Activated naive CD8-positive, alpha-beta T cell treated with anti-CD3 and anti-CD28 coated beads, Interleukin-2, amount 50 U/mL, for 24 hours (primary cell): ENCODE data around the gene MEF2C.
A peak's percentile ranks its signal among the peaks of the same experiment; 100 is the strongest.

Experiments
- ATAC-seq: fragments of 150-1000 bp; cut with Tn5 transposase; one replicate; pipeline ENCODE4 v1.10.0; 2021
- DNase-seq: peaks from one replicate; pipeline ENCODE4 v3.0.0; 2021
- H3K27ac Mint-ChIP-seq: one replicate; pipeline ENCODE4 v1.8.0; 2021; ENCODE audit warnings: mild to moderate bottlenecking, mixed read lengths
- H3K27me3 Mint-ChIP-seq: one replicate; pipeline ENCODE4 v1.8.0; 2021; ENCODE audit warnings: mixed read lengths
- H3K36me3 Mint-ChIP-seq: one replicate; pipeline ENCODE4 v1.8.0; 2021; ENCODE audit warnings: low read depth, mixed read lengths
- H3K4me1 Mint-ChIP-seq: one replicate; pipeline ENCODE4 v1.8.0; 2021; ENCODE audit warnings: mixed read lengths
- H3K4me3 Mint-ChIP-seq: one replicate; pipeline ENCODE4 v1.8.0; 2021; ENCODE audit warnings: mild to moderate bottlenecking, moderate library complexity, mixed read lengths
- H3K9me3 Mint-ChIP-seq: one replicate; pipeline ENCODE4 v1.8.0; 2021; ENCODE audit warnings: mixed read lengths

The MEF2C gene

DNA sequence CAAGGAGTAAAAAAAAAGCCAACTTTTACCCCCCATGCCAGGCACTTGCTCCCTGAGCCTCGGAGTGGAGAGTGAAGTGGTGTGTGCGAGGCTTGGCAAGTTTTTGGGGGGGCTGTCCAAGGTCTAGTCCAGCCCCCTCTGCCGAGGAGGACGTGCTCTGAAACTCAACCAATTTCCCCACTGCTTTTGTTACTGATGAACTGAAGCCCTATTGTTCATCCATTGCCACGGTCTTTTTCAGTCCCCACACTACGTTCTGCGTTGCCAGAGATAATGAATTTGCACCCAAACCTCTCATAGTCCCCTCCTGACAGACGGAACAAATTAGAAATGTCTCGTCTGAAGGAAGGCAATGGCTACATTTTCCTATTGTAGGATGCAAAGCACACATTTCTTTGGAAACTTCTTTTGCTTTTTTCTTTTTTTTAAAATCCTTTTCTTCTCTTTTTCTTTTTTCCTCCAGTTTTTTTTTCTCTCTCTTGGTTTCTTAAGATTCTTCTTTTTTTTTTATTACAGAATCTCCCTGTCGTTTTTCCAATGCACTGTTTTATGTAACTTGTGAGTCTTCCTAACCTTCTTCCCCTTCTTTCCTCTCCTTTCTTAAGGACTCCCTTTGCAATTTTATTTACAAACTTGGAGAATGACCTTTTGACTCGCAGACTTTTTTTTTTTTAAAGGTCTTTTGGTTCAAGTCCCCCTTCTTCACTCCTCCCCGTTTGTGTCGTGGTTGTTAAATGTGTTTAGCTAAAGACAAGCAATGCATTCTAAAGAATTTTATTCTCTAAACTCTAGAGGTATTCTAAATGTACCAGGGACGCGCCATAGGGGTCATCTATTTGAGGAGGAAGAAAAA lies 209.5 kb downstream of the MEF2C start:
- ATAC-seq = no peak
- Mint-ChIP-seq H3K4me3 (peak overlapping the region; percentile 11), H3K9me3 (peaks cover 5% of the 10 kb centered on the region), H3K36me3 (peaks cover 4% of the 10 kb centered on the region), H3K27ac (peak overlapping the region; percentile 46), H3K4me1 (peaks cover 24% of the 10 kb centered on the region), H3K27me3 (peaks cover 82% of the 10 kb centered on the region)
- no peak for DNase-seq

DNA sequence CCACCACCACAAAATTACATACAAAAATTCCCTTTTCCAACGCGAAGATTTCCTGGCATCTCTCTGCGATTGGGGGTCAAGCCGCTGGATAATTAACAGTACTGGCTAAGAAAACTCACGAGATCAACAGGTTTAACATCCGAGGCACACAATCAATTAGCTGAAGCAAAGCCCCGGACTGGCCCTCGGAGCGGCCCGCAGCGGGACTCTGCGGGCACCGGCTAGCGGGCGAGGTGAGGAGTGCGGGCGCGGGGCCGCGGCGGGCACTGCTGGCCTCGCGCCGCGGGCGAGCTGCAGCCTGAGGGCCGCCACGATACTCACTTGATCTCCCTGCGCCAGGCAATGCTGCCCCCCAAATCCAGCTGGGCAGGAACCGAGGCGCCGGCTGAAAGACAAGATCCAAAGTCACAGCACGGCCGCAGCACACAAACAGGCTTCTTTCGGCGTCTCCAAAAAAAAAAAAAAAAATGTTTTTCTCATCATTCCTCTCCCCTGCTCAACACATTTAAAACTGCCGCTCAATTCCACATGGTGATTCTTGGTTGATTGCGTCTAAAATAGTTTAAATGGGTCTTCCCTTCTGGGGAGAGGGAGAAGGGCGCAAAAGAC lies 210.2 kb downstream of the MEF2C start:
- DNase-seq (no peak), ATAC-seq (no peak)
- no peak overlapping the region for H3K27ac Mint-ChIP-seq
- peaks cover 84% of the 10 kb centered on the region for H3K27me3 Mint-ChIP-seq
- H3K36me3 Mint-ChIP-seq = peaks cover 4% of the 10 kb centered on the region
- peaks cover 5% of the 10 kb centered on the region for H3K9me3 Mint-ChIP-seq
- H3K4me1 Mint-ChIP-seq = peaks cover 23% of the 10 kb centered on the region
- no peak overlapping the region for H3K4me3 Mint-ChIP-seq

DNA sequence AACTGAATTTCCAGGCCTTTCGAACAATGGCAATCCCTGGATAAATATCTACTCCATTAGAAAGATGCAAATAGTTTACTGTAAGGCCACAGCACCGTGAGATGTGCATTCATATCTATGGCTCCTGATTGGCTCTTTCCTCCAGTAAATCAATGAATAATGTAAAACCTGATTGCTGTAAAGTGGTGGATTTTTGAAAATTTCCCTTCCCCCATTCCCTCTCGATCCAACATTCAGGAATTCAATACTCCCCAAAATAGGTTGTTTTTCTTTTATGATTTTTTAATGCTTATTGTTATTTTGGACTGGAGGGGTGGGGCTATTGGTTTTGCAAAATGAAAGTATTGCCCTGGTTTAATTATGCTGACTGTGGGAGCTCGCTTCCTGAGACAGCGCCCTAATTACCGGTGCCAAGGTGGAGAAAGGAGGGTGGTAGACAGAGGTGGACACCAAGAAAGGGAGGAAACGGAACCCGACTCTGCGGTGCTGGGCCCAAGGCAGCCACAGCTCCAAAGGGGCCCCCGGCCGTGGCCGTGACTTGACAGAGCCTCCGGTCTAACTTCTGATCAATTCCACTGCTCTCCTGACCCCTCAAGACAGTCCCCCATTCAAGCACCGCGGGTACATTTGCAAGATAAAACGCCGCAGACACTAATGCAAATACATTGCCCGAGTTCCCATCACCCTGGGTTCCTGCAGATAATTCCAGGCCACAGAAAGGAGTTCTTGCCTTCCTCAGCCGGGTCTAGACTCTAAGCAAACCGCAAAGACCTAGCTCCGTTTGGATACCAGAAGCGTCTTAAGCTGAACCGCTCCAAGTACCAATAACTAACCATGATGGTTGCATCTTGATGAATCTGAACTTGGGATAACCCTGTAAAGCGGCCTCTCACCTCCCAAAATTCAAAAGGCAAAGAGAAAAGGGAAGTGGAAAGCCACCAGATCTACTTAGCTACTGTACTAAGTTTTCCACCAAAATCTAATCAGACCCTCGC lies 211.2 kb downstream of the MEF2C start:
- no peak overlapping the region for H3K4me3 Mint-ChIP-seq
- H3K36me3 Mint-ChIP-seq = peaks cover 4% of the 10 kb centered on the region
- peaks cover 87% of the 10 kb centered on the region for H3K27me3 Mint-ChIP-seq
- H3K9me3 Mint-ChIP-seq = peaks cover 5% of the 10 kb centered on the region
- H3K4me1 Mint-ChIP-seq = peaks cover 30% of the 10 kb centered on the region
- ATAC-seq (no peak), DNase-seq (no peak)
- no peak overlapping the region for H3K27ac Mint-ChIP-seq

DNA sequence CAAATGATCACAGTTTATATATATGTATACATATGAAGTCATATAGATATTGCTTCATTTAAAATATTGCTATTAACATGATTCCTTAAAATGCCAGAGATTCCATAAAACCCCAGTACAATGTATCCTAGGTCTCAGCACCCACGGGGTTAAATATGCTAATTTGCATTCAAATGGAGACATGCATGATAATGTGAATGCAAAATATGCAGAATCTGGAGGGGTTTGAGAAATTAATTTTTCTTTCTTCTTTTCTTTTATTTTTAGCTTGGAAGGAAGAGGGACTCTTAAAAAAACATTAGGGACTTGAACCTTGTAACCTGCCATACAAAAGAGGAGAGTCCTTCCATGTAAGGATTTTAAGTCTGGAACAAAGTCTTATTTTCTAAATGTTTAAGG lies 211.9 kb downstream of the MEF2C start:
- no peak for ATAC-seq
- Mint-ChIP-seq H3K27me3 (peaks cover 88% of the 10 kb centered on the region), H3K27ac (no peak overlapping the region), H3K36me3 (peaks cover 4% of the 10 kb centered on the region), H3K4me1 (peaks cover 33% of the 10 kb centered on the region), H3K9me3 (peaks cover 5% of the 10 kb centered on the region), H3K4me3 (no peak overlapping the region)
- no peak for DNase-seq

DNA sequence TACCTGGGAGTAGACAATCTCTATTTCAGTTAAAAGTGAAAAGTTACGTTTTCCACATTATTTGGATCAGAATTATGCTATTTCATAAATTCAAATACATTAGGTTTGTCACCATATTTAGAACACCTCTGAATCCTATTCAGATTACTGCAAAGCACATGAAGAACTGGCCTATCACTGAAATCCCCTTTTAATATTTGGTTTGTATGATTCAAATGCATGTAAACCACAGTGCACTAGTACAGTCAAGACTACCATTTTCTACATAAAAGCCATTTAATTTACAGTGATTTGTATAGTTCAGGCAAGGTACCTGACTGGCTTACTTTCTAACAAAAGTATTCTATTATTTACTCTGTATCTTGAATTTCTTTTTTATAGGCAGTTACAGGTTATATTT lies 212.5 kb downstream of the MEF2C start:
- peaks cover 33% of the 10 kb centered on the region for H3K4me1 Mint-ChIP-seq
- no peak overlapping the region for H3K4me3 Mint-ChIP-seq

DNA sequence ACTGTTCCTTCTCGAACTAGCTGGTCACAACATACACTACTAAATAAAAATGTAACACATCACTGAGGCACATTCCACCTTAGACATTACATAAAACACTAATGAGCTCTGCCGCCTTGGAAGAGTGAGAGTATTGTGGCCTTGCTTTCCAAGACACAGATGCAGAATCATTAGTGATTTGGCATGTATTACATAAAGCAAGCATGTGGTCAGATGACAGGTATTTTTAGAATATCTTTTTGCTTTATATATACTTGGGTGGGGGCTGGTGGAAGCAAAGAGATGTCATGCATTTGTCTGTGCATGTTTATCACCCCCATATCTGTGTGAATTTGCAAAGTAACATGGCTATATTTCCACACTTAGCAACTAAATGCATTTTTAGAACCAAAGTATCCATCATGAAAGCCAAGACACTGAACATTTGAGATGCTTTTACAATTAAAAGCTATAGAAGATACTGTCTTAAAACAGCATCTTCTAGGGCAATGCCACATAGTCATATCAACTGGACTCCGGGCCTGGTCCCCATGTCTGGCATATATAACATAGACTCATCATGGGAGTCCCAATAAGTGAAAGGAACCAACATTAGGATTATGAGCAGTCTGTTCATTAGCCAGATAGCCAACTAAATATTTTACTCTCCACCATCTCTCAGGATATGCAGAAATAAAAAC lies 213.5 kb downstream of the MEF2C start:
- DNase-seq = no peak
- no peak overlapping the region for H3K27ac Mint-ChIP-seq

More for the DNA sequence above, 212.5 kb downstream of the MEF2C start:
- ATAC-seq = no peak
- Mint-ChIP-seq H3K27me3 (peaks cover 90% of the 10 kb centered on the region), H3K9me3 (peaks cover 5% of the 10 kb centered on the region), H3K36me3 (peaks cover 3% of the 10 kb centered on the region), H3K27ac (no peak overlapping the region)
- DNase-seq = no peak

DNA sequence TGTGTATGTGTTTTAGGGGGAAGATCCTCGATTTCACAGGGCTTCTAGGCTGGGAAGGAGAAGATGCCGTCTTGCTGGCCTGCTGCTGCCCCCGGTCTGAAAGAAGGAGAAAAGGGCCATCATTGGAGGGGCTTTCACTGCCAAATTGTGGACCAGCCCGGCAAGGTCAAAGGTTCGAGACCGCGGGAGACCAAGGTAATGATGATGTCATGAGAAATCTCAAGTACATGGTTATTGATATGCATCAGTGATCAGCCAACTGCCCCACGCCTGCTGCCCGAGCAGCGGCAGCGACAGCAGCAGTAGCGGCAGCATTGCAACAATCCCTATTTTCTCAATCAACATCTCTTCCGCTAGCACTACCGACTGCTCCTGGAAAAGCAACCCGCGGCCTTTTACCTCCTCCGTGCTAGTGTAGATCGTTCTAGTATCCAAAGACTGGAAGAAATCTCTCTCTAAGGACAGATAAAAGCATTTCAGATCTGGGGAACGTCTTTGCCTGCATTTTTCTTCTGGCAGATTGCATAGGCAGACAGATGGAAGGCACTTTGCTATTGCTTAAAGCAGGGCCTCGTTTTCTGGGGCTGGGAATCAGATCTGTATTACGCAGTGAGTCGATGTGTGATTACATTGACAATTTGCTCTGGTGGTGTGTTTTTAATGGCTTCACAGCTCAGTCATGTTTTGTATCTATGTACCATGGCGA lies 215.3 kb downstream of the MEF2C start:
- ATAC-seq (no peak), DNase-seq (no peak)
- Mint-ChIP-seq H3K4me3 (peak overlapping the region; percentile 79), H3K27ac (no peak overlapping the region), H3K9me3 (peaks cover 8% of the 10 kb centered on the region), H3K36me3 (peaks cover 4% of the 10 kb centered on the region), H3K4me1 (peaks cover 22% of the 10 kb centered on the region), H3K27me3 (peaks cover 92% of the 10 kb centered on the region)

More for the DNA sequence above, 213.5 kb downstream of the MEF2C start:
- no peak overlapping the region for H3K4me3 Mint-ChIP-seq
- H3K36me3 Mint-ChIP-seq = no peaks in the 10 kb centered on the region
- H3K9me3 Mint-ChIP-seq = peaks cover 5% of the 10 kb centered on the region
- peaks cover 90% of the 10 kb centered on the region for H3K27me3 Mint-ChIP-seq
- no peak for ATAC-seq
- H3K4me1 Mint-ChIP-seq = peaks cover 25% of the 10 kb centered on the region
